Measurements from ENCODE around the gene RPL18.

Gene RPL18

GRCh38 chr19:48573163-48573505 lies 45.8 kb downstream of the RPL18 start:
- no peak for DNase-seq

- no peak for DNase-seq
These were observed 47.4 kb downstream of the RPL18 start for GRCh38 chr19:48571378-48572162.

GRCh38 chr19:48569814-48570213 lies 49.2 kb downstream of the RPL18 start:
- no peak for DNase-seq

GRCh38 chr19:48568345-48568886 lies 50.6 kb downstream of the RPL18 start:
- DNase-seq, result peak; percentile 10
